Ishikawa (cell line): ENCODE measurements around the gene PTPRO.

ENCODE experiments used
- CEBPB ChIP-seq: IDR thresholded peaks from 2 replicates; pipeline ENCODE4 v1.6.1; 2012
- CREB1 ChIP-seq: IDR thresholded peaks from 2 replicates; pipeline ENCODE4 v1.6.1; 2012; ENCODE audit warnings: low read depth
- EGR1 ChIP-seq: IDR thresholded peaks from 2 replicates; pipeline ENCODE4 v1.6.1; 2012
- EP300 ChIP-seq: IDR thresholded peaks from 2 replicates; pipeline ENCODE4 v1.6.1; 2012; ENCODE audit warnings: borderline replicate concordance
- FOXM1 ChIP-seq: IDR thresholded peaks from 2 replicates; pipeline ENCODE4 v1.6.1; 2012; ENCODE audit warnings: low read depth, borderline replicate concordance
- NFIC ChIP-seq: IDR thresholded peaks from 2 replicates; pipeline ENCODE4 v1.6.1; 2012
- RAD21 ChIP-seq: IDR thresholded peaks from 2 replicates; pipeline ENCODE4 v1.6.1; 2012; ENCODE audit warnings: low read depth
- TAF1 ChIP-seq: IDR thresholded peaks from 2 replicates; pipeline ENCODE4 v1.6.1; 2012; ENCODE audit warnings: low read depth, mild to moderate bottlenecking
- TCF12 ChIP-seq: IDR thresholded peaks from 2 replicates; pipeline ENCODE4 v1.6.1; 2012; ENCODE audit warnings: low read depth
- TEAD4 ChIP-seq: IDR thresholded peaks from 2 replicates; pipeline ENCODE4 v1.6.1; 2012
- YY1 ChIP-seq: IDR thresholded peaks from 2 replicates; pipeline ENCODE4 v1.6.1; 2012; ENCODE audit warnings: low read depth
- ZBTB7A ChIP-seq: IDR thresholded peaks from 2 replicates; pipeline ENCODE4 v1.6.1; 2012; ENCODE audit warnings: low read depth
- TF ChIP-seq, protein P1 (sequence below): IDR thresholded peaks from 2 replicates; pipeline ENCODE4 v1.6.1; 2012
- TF ChIP-seq, protein P2 (sequence below): IDR thresholded peaks from 2 replicates; pipeline ENCODE4 v1.6.1; 2012
- TF ChIP-seq, protein P3 (sequence below): IDR thresholded peaks from 2 replicates; pipeline ENCODE4 v1.6.1; 2012; ENCODE audit warnings: low read depth, mild to moderate bottlenecking

PTPRO gene

DNA sequence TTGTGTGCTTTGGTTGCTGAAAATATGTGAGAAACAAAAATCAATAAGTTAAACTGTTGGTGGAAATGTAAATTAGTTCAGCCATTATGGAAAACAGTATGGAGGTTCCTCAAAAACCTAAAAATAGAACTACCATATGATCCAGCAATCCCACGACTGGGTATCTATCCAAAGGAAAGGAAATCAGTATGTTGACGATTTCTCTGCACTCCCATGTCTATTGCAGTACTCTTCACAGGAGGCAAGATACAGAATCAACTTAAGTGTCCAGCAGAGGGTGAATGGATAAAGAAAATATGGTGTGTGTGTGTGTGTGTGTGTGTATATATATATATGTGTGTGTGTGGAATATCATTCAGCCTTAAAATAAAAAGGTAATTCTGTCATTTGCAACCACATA, 159.5 kb downstream of the PTPRO start:
- no peak for TF ChIP-seq EP300
- no peak for TF ChIP-seq TAF1
- TF ChIP-seq NFIC, result no peak
- TF ChIP-seq ZBTB7A, result no peak
- TF ChIP-seq, protein P1, sequence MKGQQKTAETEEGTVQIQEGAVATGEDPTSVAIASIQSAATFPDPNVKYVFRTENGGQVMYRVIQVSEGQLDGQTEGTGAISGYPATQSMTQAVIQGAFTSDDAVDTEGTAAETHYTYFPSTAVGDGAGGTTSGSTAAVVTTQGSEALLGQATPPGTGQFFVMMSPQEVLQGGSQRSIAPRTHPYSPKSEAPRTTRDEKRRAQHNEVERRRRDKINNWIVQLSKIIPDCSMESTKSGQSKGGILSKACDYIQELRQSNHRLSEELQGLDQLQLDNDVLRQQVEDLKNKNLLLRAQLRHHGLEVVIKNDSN, result no peak
- TF ChIP-seq RAD21, result no peak

DNA sequence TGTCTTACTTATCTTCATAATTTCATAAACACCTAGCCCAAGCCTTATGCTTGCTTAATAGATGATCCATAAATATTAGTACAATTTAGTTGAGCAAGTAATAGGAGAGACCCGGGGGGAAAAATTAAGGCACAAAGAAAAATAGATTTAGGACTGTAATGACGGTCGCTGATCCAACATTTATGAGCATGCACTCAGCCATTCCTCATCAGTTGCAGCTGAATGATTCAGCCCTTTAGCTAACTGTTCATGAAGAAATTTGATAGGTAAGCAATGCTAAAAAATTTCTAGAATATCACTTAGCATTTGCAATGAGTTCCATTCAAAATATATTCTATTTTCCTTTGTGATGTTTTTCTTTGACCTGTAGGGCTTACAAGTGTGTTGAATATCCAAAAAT, 163.2 kb downstream of the PTPRO start:
- no peak for TF ChIP-seq RAD21
- TF ChIP-seq FOXM1, result no peak
- no peak for TF ChIP-seq YY1
- no peak for TF ChIP-seq CEBPB

DNA sequence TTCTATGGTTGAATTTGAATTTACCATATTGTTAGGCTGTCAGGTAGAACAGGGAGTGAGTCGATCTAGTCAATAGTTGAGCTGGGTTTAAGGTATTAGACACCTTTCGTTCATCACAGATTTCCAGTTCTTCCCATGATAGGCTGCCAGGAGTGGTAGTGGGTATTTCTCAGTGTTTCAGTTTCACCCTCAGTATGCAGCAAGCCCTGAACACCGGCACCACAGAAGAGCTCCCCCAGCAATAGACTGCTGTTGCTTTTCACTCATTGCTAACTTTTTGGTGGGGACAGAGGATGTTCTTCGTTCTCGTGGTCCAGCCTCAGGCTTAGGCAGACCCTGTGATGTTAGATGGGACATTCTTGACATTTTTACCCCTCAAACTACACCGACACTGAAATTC, 164.6 kb downstream of the PTPRO start:
- TF ChIP-seq EP300 (no peak), YY1 (no peak), FOXM1 (no peak), NFIC (no peak), TEAD4 (no peak), RAD21 (no peak)
- TF ChIP-seq, protein P2, sequence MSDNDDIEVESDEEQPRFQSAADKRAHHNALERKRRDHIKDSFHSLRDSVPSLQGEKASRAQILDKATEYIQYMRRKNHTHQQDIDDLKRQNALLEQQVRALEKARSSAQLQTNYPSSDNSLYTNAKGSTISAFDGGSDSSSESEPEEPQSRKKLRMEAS, result no peak
- TF ChIP-seq, protein P3, sequence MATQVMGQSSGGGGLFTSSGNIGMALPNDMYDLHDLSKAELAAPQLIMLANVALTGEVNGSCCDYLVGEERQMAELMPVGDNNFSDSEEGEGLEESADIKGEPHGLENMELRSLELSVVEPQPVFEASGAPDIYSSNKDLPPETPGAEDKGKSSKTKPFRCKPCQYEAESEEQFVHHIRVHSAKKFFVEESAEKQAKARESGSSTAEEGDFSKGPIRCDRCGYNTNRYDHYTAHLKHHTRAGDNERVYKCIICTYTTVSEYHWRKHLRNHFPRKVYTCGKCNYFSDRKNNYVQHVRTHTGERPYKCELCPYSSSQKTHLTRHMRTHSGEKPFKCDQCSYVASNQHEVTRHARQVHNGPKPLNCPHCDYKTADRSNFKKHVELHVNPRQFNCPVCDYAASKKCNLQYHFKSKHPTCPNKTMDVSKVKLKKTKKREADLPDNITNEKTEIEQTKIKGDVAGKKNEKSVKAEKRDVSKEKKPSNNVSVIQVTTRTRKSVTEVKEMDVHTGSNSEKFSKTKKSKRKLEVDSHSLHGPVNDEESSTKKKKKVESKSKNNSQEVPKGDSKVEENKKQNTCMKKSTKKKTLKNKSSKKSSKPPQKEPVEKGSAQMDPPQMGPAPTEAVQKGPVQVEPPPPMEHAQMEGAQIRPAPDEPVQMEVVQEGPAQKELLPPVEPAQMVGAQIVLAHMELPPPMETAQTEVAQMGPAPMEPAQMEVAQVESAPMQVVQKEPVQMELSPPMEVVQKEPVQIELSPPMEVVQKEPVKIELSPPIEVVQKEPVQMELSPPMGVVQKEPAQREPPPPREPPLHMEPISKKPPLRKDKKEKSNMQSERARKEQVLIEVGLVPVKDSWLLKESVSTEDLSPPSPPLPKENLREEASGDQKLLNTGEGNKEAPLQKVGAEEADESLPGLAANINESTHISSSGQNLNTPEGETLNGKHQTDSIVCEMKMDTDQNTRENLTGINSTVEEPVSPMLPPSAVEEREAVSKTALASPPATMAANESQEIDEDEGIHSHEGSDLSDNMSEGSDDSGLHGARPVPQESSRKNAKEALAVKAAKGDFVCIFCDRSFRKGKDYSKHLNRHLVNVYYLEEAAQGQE, result no peak

DNA sequence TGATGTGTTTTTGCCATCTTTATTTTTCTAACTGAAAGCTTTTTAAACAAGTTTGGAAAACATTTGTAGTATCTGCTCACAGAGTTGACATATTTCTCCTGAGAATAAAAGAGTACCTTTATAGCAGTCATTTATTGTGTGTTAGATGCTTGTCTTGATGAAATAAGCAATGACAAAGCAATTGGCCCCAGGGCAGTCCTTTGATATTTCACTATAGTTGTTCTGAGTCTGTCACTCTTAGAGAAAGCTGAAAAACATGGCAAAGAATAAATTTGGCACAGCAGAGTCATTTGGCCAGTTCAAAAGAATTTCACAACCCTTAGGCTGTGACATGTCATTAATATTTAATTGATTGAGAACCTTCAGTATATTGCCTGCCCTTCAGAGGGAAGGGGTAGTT, 166.2 kb downstream of the PTPRO start:
- TF ChIP-seq CREB1 (no peak), FOXM1 (no peak), YY1 (no peak), ZBTB7A (no peak), RAD21 (no peak), EP300 (no peak), NFIC (no peak), TEAD4 (no peak), EGR1 (no peak), TCF12 (no peak), TAF1 (no peak), CEBPB (no peak)
- TF ChIP-seq, protein P2, result no peak
- TF ChIP-seq, protein P1, result no peak
- TF ChIP-seq, protein P3, result no peak

DNA sequence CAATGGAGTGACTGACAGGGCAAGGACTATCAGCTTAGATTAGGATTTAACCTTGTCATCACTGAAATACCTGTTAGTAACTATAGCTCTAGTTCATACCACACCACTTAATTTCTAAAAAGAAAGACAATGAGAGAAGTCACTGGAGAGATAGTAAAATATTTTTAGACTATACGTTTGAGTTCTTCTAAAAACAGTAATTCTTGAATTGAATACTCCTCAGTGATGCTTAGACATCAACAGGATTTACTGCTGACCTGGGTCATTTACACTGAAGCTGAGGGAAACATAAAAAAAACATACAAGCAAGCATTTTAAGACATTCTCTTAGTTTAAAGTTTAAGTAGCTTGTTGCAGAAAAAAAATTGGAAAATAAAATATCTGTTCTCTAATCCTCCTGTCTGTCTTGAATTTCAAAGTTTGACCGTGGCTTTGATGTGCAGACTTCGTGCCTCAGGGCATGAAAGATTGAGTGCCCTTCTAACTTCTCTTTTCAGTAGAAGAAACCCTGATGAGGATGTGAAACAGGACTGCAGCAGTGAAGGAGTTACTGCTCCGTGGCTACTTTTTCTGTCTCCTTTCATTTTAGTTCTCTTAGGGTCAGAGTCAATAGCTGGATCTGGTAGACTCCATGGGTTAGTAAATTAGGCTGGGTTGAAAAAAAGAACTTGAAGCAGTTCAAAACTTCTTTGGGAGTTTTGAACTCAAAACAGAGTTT, 172.2 kb downstream of the PTPRO start:
- no peak for TF ChIP-seq RAD21
- TF ChIP-seq TCF12, result no peak
- TF ChIP-seq, protein P2, result no peak
- TF ChIP-seq, protein P1, result no peak
- TF ChIP-seq CREB1, result no peak
- TF ChIP-seq ZBTB7A, result no peak
- no peak for TF ChIP-seq CEBPB
- TF ChIP-seq NFIC, result no peak
- TF ChIP-seq, protein P3, result no peak
- TF ChIP-seq YY1, result no peak
- TF ChIP-seq TEAD4, result no peak
- TF ChIP-seq EP300, result no peak
- no peak for TF ChIP-seq TAF1
- no peak for TF ChIP-seq EGR1
